Body of pancreas (tissue), 4 donors: ENCODE results near the gene DOCK2. TPM values are rescaled to one million over a fixed set of nuclear protein-coding genes. Genes with fewer than 3 reads are reported as not detected.

ENCODE experiments used
- ATAC-seq: fragments of 150-250 bp; one replicate; pipeline ENCODE4 v1.9.1; 2016
- DNase-seq, 4 donors: peaks; one replicate each; pipeline ENCODE4 v3.0.0-alpha.2; 2019
- H3K27ac ChIP-seq, 4 donors: fragments of 200-600 bp; sonication (generic); 1 replicate in 3 of 4; 2 replicates in 1 of 4; pipeline versions ENCODE4 v1.5.1 to v1.6.1; 2016 to 2019; ENCODE audit warnings: mild to moderate bottlenecking in 1 of 4, mixed read lengths in 1 of 4, moderate library complexity in 1 of 4
- H3K27me3 ChIP-seq, 2 donors: fragments of 200-600 bp; sonication (generic); one replicate each; pipeline ENCODE4 v1.6.0; 2016; ENCODE audit warnings: mild to moderate bottlenecking in 1 of 2
- H3K36me3 ChIP-seq, 2 donors: fragments of 200-600 bp; sonication (generic); replicated peaks in 1 of 2; 2 replicates each; pipeline ENCODE4 v1.5.1; 2016; ENCODE audit warnings: low read depth in 2 of 2; ENCODE audit not compliant: insufficient read depth in 1 of 2
- H3K4me1 ChIP-seq: fragments of 200-600 bp; sonication (generic); one replicate; pipeline ENCODE4 v1.6.0; 2016
- H3K4me3 ChIP-seq, 2 donors: fragments of 200-600 bp; sonication (generic); 1 replicate in 1 of 2; 2 replicates in 1 of 2; pipeline ENCODE4 v1.5.1; 2016 to 2019
- H3K9me3 ChIP-seq, 3 donors: fragments of 200-600 bp; sonication (generic); 1 replicate in 2 of 3; 2 replicates in 1 of 3; pipeline ENCODE4 v1.5.1; 2016
- CTCF ChIP-seq, 7 experiments: fragments of 450-650 bp in 4 of 7; fragments of 200-600 bp in 3 of 7; sonication (generic) in 3 of 7; IDR thresholded peaks; one replicate each; pipeline ENCODE4 v1.5.1; 2016 to 2019; ENCODE audit warnings: antibody characterized with exemption in 7 of 7
- POLR2A ChIP-seq, 3 donors: fragments of 450-650 bp; IDR thresholded peaks; one replicate each; pipeline ENCODE4 v1.6.1; 2016; ENCODE audit warnings: antibody characterized with exemption in 3 of 3, mild to moderate bottlenecking in 2 of 3
- WGBS, 2 donors: methylation state at CpG; one replicate each; pipeline ENCODE4 v1.1.5; 2017; 5-methylcytosine and 5-hydroxymethylcytosine counted together
- intact Hi-C: fragments of 100-400 bp; cut with DNase I; formaldehyde crosslinking; loops from one replicate; pipeline ENCODE4 v1.15.1; 2023
- total RNA-seq, 2 donors: library from RNA; depleted of rRNA; stranded (reverse); fragments of >200 nt; gene quantifications; one replicate each; pipeline ENCODE4 v1.1.0, GENCODE V29; 2016

Gene DOCK2
- total RNA-seq, 2 donors from 2014 or later: 3.1 to 7.6 TPM

GRCh38 chr5:169651526-169651925, 14.5 kb downstream of the DOCK2 start:
- Histone ChIP-seq H3K27ac (no peak overlapping the region), H3K9me3 (no peaks in the 10 kb centered on the region), H3K4me1 (no peaks in the 10 kb centered on the region), H3K27me3 (no peaks in the 10 kb centered on the region), H3K4me3 (no peak overlapping the region), H3K36me3 (no peaks in the 10 kb centered on the region)
- DNase-seq: no peak
- TF ChIP-seq POLR2A (IDR thresholded peaks at IDR 0.05) (no peak), CTCF (IDR thresholded peaks at IDR 0.05) (no peak)
- WGBS, 2 donors: 59 to 67% methylated on average over 5 of the region's 5 CpGs
- intact Hi-C loops: no loop called here
- no peak for ATAC-seq

DNA sequence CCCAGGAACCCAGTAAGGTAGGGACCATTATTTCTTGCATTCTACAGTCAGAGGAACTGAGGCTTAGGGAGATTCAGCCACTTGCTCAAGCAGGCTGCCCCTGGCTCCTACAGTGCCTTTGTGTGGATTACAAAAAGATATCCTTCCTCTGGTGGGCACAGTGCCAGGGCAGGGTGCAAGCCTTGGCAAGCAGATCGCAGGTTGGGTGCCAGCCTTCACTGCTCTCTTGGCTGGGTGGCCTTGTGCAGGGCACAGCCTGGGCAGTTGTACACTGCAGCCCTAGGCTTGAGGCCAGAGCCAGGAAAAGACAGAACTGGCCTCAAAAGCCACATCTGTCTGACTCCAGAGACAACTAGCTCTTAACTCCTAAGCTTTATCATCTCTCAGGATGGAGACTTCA, 15.0 kb downstream of the DOCK2 start:
- H3K27me3 ChIP-seq: no peaks in the 10 kb centered on the region
- peak; percentile 32 to 75 (median 56) for DNase-seq
- WGBS, 2 donors: 9 to 40% methylated on average over 1 of the region's 1 CpG
- no peaks in the 10 kb centered on the region for H3K9me3 ChIP-seq
- no peaks in the 10 kb centered on the region for H3K4me1 ChIP-seq
- no peak overlapping the region for H3K27ac ChIP-seq
- intact Hi-C loops: no loop called here
- H3K4me3 ChIP-seq: no peak overlapping the region
- no peak for ATAC-seq
- TF ChIP-seq POLR2A (IDR thresholded peaks at IDR 0.05): no peak
- no peak for TF ChIP-seq CTCF (IDR thresholded peaks at IDR 0.05)
- no peaks in the 10 kb centered on the region for H3K36me3 ChIP-seq

DNA sequence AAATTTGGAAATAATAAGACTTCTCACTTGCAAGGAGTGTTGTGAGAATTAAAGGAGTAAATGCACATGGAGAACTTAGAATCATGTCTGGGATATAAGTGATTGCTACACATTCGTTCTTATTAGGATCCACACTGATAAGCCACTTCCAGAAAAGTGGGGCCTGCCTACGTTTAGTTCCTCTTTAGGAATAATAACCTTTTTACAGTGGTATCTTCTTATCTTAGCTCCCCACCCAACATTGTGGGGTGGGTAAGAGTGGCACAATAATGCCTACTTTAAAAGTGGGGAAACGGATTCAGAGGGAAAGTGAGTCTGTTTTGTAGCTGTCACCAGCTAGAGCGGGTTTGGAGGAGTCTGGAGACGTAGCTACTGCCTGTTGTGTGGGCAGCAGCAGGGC, 16.0 kb downstream of the DOCK2 start:
- no peak for DNase-seq
- TF ChIP-seq CTCF (IDR thresholded peaks at IDR 0.05) (no peak), POLR2A (IDR thresholded peaks at IDR 0.05) (no peak)
- Histone ChIP-seq H3K27me3 (no peaks in the 10 kb centered on the region), H3K4me1 (no peaks in the 10 kb centered on the region), H3K4me3 (no peak overlapping the region), H3K36me3 (no peaks in the 10 kb centered on the region), H3K27ac (no peak overlapping the region), H3K9me3 (no peaks in the 10 kb centered on the region)
- no peak for ATAC-seq
- intact Hi-C loops: no loop called here
- WGBS, 2 donors: 69 to 79% methylated on average over 5 of the region's 5 CpGs

DNA sequence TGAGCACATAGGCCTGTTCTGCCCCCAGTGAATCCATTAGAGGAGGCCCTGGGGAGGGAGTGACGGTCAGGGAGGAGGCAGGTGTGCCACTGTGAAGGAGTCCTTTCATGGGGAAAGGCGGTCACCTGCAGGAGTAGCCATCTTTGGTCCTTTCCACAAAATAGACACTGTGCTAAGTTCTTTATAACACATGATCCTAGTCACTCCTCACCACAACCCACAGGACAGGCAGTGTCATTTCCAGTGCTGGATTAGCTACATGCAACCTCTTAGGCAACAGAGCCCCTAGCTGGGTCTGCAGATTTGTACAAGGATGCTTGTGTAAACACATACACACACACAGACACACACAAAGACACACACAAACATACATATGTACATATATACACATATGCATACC, 18.3 kb downstream of the DOCK2 start:
- ATAC-seq (no peak), DNase-seq (no peak)
- H3K4me3 ChIP-seq: no peak overlapping the region
- 80 to 97% methylated on average over 2 of the region's 2 CpGs for WGBS, 2 donors
- no peak for TF ChIP-seq POLR2A (IDR thresholded peaks at IDR 0.05)
- no peak for TF ChIP-seq CTCF (IDR thresholded peaks at IDR 0.05)
- intact Hi-C loops: no loop called here
- no peaks in the 10 kb centered on the region for H3K4me1 ChIP-seq
- no peak overlapping the region for H3K27ac ChIP-seq
- no peaks in the 10 kb centered on the region for H3K27me3 ChIP-seq
- no peaks in the 10 kb centered on the region for H3K9me3 ChIP-seq
- no peaks in the 10 kb centered on the region for H3K36me3 ChIP-seq

- Histone ChIP-seq H3K27ac (no peak overlapping the region), H3K27me3 (no peaks in the 10 kb centered on the region), H3K9me3 (no peaks in the 10 kb centered on the region), H3K36me3 (no peaks in the 10 kb centered on the region), H3K4me3 (no peak overlapping the region), H3K4me1 (no peaks in the 10 kb centered on the region)
- TF ChIP-seq POLR2A (IDR thresholded peaks at IDR 0.05) (no peak), CTCF (IDR thresholded peaks at IDR 0.05) (no peak)
- 82 to 83% methylated on average over 15 of the region's 15 CpGs for WGBS, 2 donors
- DNase-seq (no peak), ATAC-seq (no peak)
- intact Hi-C loops: no loop called here
Observed at GRCh38 chr5:169656125-169656901, 19.2 kb downstream of the DOCK2 start.
